Measurements from ENCODE around the gene MAP2.

- no peak for TF ChIP-seq POLR2A (IDR thresholded peaks at IDR 0.05)
- TF ChIP-seq, protein P1, sequence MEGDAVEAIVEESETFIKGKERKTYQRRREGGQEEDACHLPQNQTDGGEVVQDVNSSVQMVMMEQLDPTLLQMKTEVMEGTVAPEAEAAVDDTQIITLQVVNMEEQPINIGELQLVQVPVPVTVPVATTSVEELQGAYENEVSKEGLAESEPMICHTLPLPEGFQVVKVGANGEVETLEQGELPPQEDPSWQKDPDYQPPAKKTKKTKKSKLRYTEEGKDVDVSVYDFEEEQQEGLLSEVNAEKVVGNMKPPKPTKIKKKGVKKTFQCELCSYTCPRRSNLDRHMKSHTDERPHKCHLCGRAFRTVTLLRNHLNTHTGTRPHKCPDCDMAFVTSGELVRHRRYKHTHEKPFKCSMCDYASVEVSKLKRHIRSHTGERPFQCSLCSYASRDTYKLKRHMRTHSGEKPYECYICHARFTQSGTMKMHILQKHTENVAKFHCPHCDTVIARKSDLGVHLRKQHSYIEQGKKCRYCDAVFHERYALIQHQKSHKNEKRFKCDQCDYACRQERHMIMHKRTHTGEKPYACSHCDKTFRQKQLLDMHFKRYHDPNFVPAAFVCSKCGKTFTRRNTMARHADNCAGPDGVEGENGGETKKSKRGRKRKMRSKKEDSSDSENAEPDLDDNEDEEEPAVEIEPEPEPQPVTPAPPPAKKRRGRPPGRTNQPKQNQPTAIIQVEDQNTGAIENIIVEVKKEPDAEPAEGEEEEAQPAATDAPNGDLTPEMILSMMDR (IDR thresholded peaks at IDR 0.05) = no peak
Observed at GRCh38 chr2:209508255-209508654, 84.4 kb downstream of the MAP2 start.
